ENCODE results near the gene MRPS34.
"Not testable (repeated sequence)": the region's sequence is repeated elsewhere in the genome, so short reads cannot be mapped to it uniquely, and the experiment has no call there.

Gene MRPS34

GRCh38 chr16:1734123-1734522 is 38.8 kb downstream of the MRPS34 start:
- no peak overlapping the region for H3K27ac ChIP-seq

GRCh38 chr16:1732551-1732987 is 40.4 kb downstream of the MRPS34 start:
- H3K4me2 ChIP-seq; H4K20me1 ChIP-seq (ENCODE audit: insufficient read depth); H2AFZ ChIP-seq (ENCODE audit: low read depth); H3K9ac ChIP-seq; H3K79me2 ChIP-seq (ENCODE audit: insufficient read depth, low read depth); H3K27me3 ChIP-seq (ENCODE audit: insufficient read depth, low read depth); H3K4me1 ChIP-seq (ENCODE audit: low read depth, poor library complexity, severe bottlenecking); H3K36me3 ChIP-seq (ENCODE audit: insufficient read depth); H3K4me3 ChIP-seq (IDR thresholded peaks at IDR 0.05; ENCODE audit: insufficient read depth, low read depth, low read length); H3K27ac ChIP-seq: not testable (repeated sequence)

More at GRCh38 chr16:1734123-1734522, 38.8 kb downstream of the MRPS34 start:
- Histone ChIP-seq H3K36me3 (ENCODE audit: insufficient read depth) (no peaks in the 10 kb centered on the region), H3K27me3 (ENCODE audit: insufficient read depth, low read depth) (no peaks in the 10 kb centered on the region), H2AFZ (ENCODE audit: low read depth) (no peak overlapping the region), H3K4me3 (IDR thresholded peaks at IDR 0.05; ENCODE audit: insufficient read depth, low read depth, low read length) (no peak overlapping the region), H4K20me1 (ENCODE audit: insufficient read depth) (no peaks in the 10 kb centered on the region), H3K9ac (no peak overlapping the region), H3K4me1 (ENCODE audit: low read depth, poor library complexity, severe bottlenecking) (no peaks in the 10 kb centered on the region), H3K79me2 (ENCODE audit: insufficient read depth, low read depth) (no peaks in the 10 kb centered on the region), H3K4me2 (no peak overlapping the region)
- TF ChIP-seq CTCF (conservative IDR thresholded peaks at IDR 0.05; ENCODE audit: low read depth, low read length), result no peak

DNA sequence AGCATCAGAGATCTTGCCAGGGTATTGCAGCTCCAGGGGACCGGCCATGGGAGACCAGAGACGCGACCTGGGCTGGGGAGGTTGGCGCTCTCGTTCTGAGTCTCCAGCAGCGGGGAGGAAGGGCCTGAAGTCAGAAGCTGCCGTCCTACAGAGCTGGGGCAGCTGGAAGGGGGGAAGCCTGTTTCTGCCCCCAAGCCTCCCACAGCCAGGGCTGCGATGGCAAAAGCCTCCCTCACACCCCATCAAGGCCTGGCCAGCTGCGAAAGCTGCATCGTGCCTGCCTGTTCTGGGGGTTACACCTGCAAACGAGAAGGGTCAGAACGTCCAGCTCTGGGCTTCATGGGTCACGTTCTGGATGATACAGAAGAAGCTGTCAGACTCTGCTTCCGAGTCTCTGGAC is 40.9 kb downstream of the MRPS34 start:
- Histone ChIP-seq H3K36me3 (ENCODE audit: insufficient read depth) (no peaks in the 10 kb centered on the region), H3K4me2 (no peak overlapping the region), H3K4me1 (ENCODE audit: low read depth, poor library complexity, severe bottlenecking) (no peaks in the 10 kb centered on the region), H4K20me1 (ENCODE audit: insufficient read depth) (no peaks in the 10 kb centered on the region), H3K4me3 (IDR thresholded peaks at IDR 0.05; ENCODE audit: insufficient read depth, low read depth, low read length) (no peak overlapping the region), H3K27ac (no peak overlapping the region), H3K27me3 (ENCODE audit: insufficient read depth, low read depth) (no peaks in the 10 kb centered on the region), H3K79me2 (ENCODE audit: insufficient read depth, low read depth) (no peaks in the 10 kb centered on the region), H2AFZ (ENCODE audit: low read depth) (no peak overlapping the region), H3K9ac (no peak overlapping the region)
- TF ChIP-seq CTCF (conservative IDR thresholded peaks at IDR 0.05; ENCODE audit: low read depth, low read length), result no peak

- no peak for TF ChIP-seq CTCF (conservative IDR thresholded peaks at IDR 0.05; ENCODE audit: low read depth, low read length)
- H3K4me3 ChIP-seq (IDR thresholded peaks at IDR 0.05; ENCODE audit: insufficient read depth, low read depth, low read length), result no peak overlapping the region
- H3K36me3 ChIP-seq (ENCODE audit: insufficient read depth), result no peaks in the 10 kb centered on the region
- no peak overlapping the region for H3K27ac ChIP-seq
- H3K79me2 ChIP-seq (ENCODE audit: insufficient read depth, low read depth), result no peaks in the 10 kb centered on the region
- H3K27me3 ChIP-seq (ENCODE audit: insufficient read depth, low read depth), result no peaks in the 10 kb centered on the region
- H2AFZ ChIP-seq (ENCODE audit: low read depth), result no peak overlapping the region
- H3K4me2 ChIP-seq, result no peak overlapping the region
- no peaks in the 10 kb centered on the region for H3K4me1 ChIP-seq (ENCODE audit: low read depth, poor library complexity, severe bottlenecking)
- H3K9ac ChIP-seq, result no peak overlapping the region
- H4K20me1 ChIP-seq (ENCODE audit: insufficient read depth), result no peaks in the 10 kb centered on the region
Observed at GRCh38 chr16:1731603-1732002, 41.3 kb downstream of the MRPS34 start.

DNA sequence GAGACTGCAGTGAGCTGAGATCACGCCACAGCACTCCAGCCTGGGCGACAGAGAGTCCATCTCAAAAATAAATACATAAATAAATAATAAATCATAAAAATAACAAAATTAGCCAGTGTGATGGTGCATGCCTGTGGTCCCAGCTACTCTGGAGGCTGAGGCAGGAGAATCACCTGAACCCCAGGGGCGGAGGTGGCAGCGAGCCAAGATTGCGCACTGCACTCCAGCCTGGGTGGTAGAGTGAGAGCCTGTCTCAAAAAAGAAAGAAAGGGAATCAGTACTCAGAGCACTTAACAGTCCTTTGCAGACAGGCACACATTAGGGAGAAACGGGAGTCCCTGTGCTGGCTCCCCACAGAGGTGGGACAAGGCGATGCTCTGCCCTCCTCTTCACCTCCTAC is 41.9 kb downstream of the MRPS34 start:
- Histone ChIP-seq H3K4me2 (no peak overlapping the region), H3K9ac (no peak overlapping the region), H4K20me1 (ENCODE audit: insufficient read depth) (no peaks in the 10 kb centered on the region), H3K27ac (no peak overlapping the region), H3K79me2 (ENCODE audit: insufficient read depth, low read depth) (no peaks in the 10 kb centered on the region), H3K4me1 (ENCODE audit: low read depth, poor library complexity, severe bottlenecking) (no peaks in the 10 kb centered on the region), H3K36me3 (ENCODE audit: insufficient read depth) (no peaks in the 10 kb centered on the region), H3K27me3 (ENCODE audit: insufficient read depth, low read depth) (no peaks in the 10 kb centered on the region), H2AFZ (ENCODE audit: low read depth) (no peak overlapping the region), H3K4me3 (IDR thresholded peaks at IDR 0.05; ENCODE audit: insufficient read depth, low read depth, low read length) (no peak overlapping the region)
- no peak for TF ChIP-seq CTCF (conservative IDR thresholded peaks at IDR 0.05; ENCODE audit: low read depth, low read length)
